GM12873 (cell line): ENCODE results near the gene FAM83G.

Experiments used
- CTCF ChIP-seq: IDR thresholded peaks from 2 replicates; pipeline ENCODE4 v1.5.1; 2012; ENCODE audit warnings: low read depth, mild to moderate bottlenecking, moderate library complexity, low read length, control low read depth; ENCODE audit not compliant: insufficient read depth; ENCODE audit errors: missing control alignments

Gene FAM83G

DNA sequence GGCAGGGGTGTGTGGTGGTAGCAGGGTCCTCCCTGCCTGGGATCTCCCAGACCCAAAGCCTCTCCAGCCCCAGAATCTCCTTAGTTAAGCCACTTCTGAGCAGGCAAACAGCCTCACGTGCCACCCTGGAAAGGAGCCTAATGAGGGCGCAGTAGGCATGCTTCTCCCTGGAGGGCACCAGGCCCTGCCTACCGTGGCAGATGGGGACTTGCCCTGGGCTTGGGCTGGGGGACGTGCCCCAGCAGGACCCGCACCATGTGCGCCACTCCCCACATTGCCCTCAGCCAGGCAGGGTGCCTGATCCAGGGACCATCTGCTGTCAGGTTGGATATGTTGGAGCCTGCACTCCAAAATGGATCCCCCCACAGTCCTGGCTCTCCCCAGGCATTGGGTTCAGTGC lies 14.2 kb downstream of the FAM83G start:
- TF ChIP-seq CTCF = no peak

- TF ChIP-seq CTCF = no peak
These were observed 15.9 kb downstream of the FAM83G start for GRCh38 chr17:18988546-18989173.

- no peak for TF ChIP-seq CTCF
These were observed 16.6 kb downstream of the FAM83G start for GRCh38 chr17:18987862-18988545.

- no peak for TF ChIP-seq CTCF
These were observed 17.3 kb downstream of the FAM83G start for GRCh38 chr17:18987230-18987610.

GRCh38 chr17:18986541-18987229 lies 17.9 kb downstream of the FAM83G start:
- TF ChIP-seq CTCF = no peak

DNA sequence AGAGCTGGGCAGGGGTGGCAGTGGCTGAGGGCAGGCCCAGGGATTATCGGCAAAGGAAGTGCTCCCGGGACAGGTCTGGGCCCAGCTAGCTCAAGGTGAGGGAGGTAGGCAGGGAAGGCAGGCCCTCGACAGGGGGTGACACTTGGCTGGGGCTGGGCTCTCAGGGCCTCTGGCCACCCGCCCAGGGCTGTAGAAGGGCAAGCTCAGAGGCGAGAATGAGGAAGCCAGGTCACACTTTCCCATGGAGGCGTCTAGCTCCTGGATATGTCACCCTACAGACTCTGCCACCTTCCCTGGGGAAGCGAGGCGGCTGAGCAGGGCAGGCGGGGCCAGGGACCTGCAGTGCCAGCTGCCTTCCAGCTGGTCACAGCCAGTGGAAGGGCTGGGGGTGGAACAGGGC lies 19.1 kb downstream of the FAM83G start:
- TF ChIP-seq CTCF = no peak
